Liver (tissue), 9 donors: Measurements from ENCODE around the gene FILIP1L. TPM values are rescaled to one million over a fixed set of nuclear protein-coding genes. Genes with fewer than 3 reads are reported as not detected.

Experiments used
- DNase-seq: peaks from one replicate; pipeline ENCODE4 v3.0.0-alpha.2; 2017; ENCODE audit warnings: low spot score
- H3K27ac ChIP-seq, 2 donors: one replicate each; pipeline ENCODE4 v1.7.0; 2013; ENCODE audit warnings: inconsistent platforms in 2 of 2, low read length in 2 of 2, control low read depth in 1 of 2, low read depth in 1 of 2, mild to moderate bottlenecking in 1 of 2
- H3K27me3 ChIP-seq, 4 donors: one replicate each; pipeline versions ENCODE4 v1.6.1 to v1.7.0; 2013; ENCODE audit warnings: low read length in 3 of 4, inconsistent platforms in 1 of 4, mild to moderate bottlenecking in 1 of 4, moderate library complexity in 1 of 4; ENCODE audit not compliant: control insufficient read depth in 4 of 4, insufficient read depth in 4 of 4
- H3K36me3 ChIP-seq, 4 donors: one replicate each; pipeline versions ENCODE4 v1.6.1 to v1.7.0; 2013; ENCODE audit warnings: low read length in 3 of 4, mild to moderate bottlenecking in 3 of 4, low read depth in 1 of 4, moderate library complexity in 1 of 4; ENCODE audit not compliant: control insufficient read depth in 4 of 4, insufficient read depth in 3 of 4
- H3K4me1 ChIP-seq, 4 donors: one replicate each; pipeline versions ENCODE4 v1.6.1 to v1.7.0; 2013; ENCODE audit warnings: low read length in 3 of 4, mild to moderate bottlenecking in 3 of 4, moderate library complexity in 1 of 4; ENCODE audit not compliant: control insufficient read depth in 4 of 4, insufficient read depth in 4 of 4
- H3K4me3 ChIP-seq, 3 donors: one replicate each; pipeline versions ENCODE4 v1.6.1 to v1.7.0; 2013; ENCODE audit warnings: low read length in 3 of 3, control low read depth in 1 of 3, low read depth in 1 of 3, mild to moderate bottlenecking in 1 of 3
- H3K9ac ChIP-seq, 2 donors: one replicate each; pipeline ENCODE4 v1.7.0; 2013; ENCODE audit warnings: low read length in 2 of 2, mild to moderate bottlenecking in 2 of 2, moderate library complexity in 2 of 2, control low read depth in 1 of 2, low read depth in 1 of 2
- H3K9me3 ChIP-seq, 4 donors: one replicate each; pipeline versions ENCODE4 v1.6.1 to v1.7.0; 2013; ENCODE audit warnings: low read length in 3 of 4; ENCODE audit not compliant: control insufficient read depth in 4 of 4
- CTCF ChIP-seq: fragments of 150-350 bp; IDR thresholded peaks from 2 replicates; pipeline ENCODE4 v1.5.1; 2017; ENCODE audit warnings: improper control_type of control experiment, low read depth, low read length; ENCODE audit not compliant: missing input control
- EGR1 ChIP-seq, 2 donors: IDR thresholded peaks; 2 replicates each; pipeline ENCODE4 v1.6.1; 2016 to 2018; ENCODE audit warnings: antibody characterized with exemption in 2 of 2, low read depth in 2 of 2
- FOXA1 ChIP-seq: IDR thresholded peaks from 2 replicates; pipeline ENCODE4 v1.6.1; 2016; ENCODE audit warnings: antibody characterized with exemption
- FOXA2 ChIP-seq: IDR thresholded peaks from 2 replicates; pipeline ENCODE4 v1.6.1; 2016; ENCODE audit warnings: antibody characterized with exemption
- GABPA ChIP-seq, 2 donors: IDR thresholded peaks in 1 of 2; conservative IDR thresholded peaks in 1 of 2; 2 replicates each; pipeline ENCODE4 v1.6.1; 2016; ENCODE audit warnings: antibody characterized with exemption in 2 of 2, mild to moderate bottlenecking in 1 of 2, moderate library complexity in 1 of 2
- HNF4A ChIP-seq, 2 donors: conservative IDR thresholded peaks; 2 replicates each; pipeline ENCODE4 v1.6.1; 2016; ENCODE audit warnings: antibody characterized with exemption in 2 of 2, mild to moderate bottlenecking in 2 of 2
- HNF4G ChIP-seq: IDR thresholded peaks from 2 replicates; pipeline ENCODE4 v1.6.1; 2016; ENCODE audit warnings: antibody characterized with exemption
- JUND ChIP-seq, 2 donors: IDR thresholded peaks; 2 replicates each; pipeline ENCODE4 v1.6.1; 2016; ENCODE audit warnings: antibody characterized with exemption in 2 of 2
- NR2F2 ChIP-seq: IDR thresholded peaks from 2 replicates; pipeline ENCODE4 v1.6.1; 2016; ENCODE audit warnings: antibody characterized with exemption
- RAD21 ChIP-seq, 2 donors: IDR thresholded peaks; 2 replicates each; pipeline ENCODE4 v1.6.1; 2016; ENCODE audit warnings: antibody characterized with exemption in 2 of 2, mild to moderate bottlenecking in 2 of 2
- REST ChIP-seq: IDR thresholded peaks from 2 replicates; pipeline ENCODE4 v1.6.1; 2016; ENCODE audit warnings: antibody characterized with exemption, mild to moderate bottlenecking
- RXRA ChIP-seq, 2 donors: IDR thresholded peaks; 2 replicates each; pipeline ENCODE4 v1.6.1; 2017 to 2018; ENCODE audit warnings: antibody characterized with exemption in 2 of 2, mild to moderate bottlenecking in 1 of 2
- SP1 ChIP-seq: IDR thresholded peaks from 2 replicates; pipeline ENCODE4 v1.6.1; 2018; ENCODE audit warnings: antibody characterized with exemption, mild to moderate bottlenecking
- TAF1 ChIP-seq: conservative IDR thresholded peaks from 2 replicates; pipeline ENCODE4 v1.6.1; 2016; ENCODE audit warnings: antibody characterized with exemption, mild to moderate bottlenecking
- YY1 ChIP-seq: IDR thresholded peaks from 2 replicates; pipeline ENCODE4 v1.6.1; 2016; ENCODE audit warnings: antibody characterized with exemption, mild to moderate bottlenecking
- ZBTB33 ChIP-seq: IDR thresholded peaks from 2 replicates; pipeline ENCODE4 v1.6.1; 2016; ENCODE audit warnings: antibody characterized with exemption
- WGBS: extraction: QIAGEN DNeasy Blood & Tissue Kit; methylation state at CpG from one replicate; pipeline ENCODE4 v1.1.7; 2013; 5-methylcytosine and 5-hydroxymethylcytosine counted together
- polyA plus RNA-seq, 2 donors: library from polyadenylated mRNA; stranded (reverse) in 1 of 2; unstranded in 1 of 2; fragments of 200-250 nt in 1 of 2; fragments of >200 nt in 1 of 2; fragmentation: Nextera tagmentation in 1 of 2; extraction: Ambion mirVana in 1 of 2; gene quantifications; one replicate each; pipeline versions ENCODE4 v1.2.1 to v1.2.3, GENCODE V29; 2013 to 2015
- total RNA-seq, 2 donors: library from RNA; depleted of rRNA; stranded (reverse); fragments of >200 nt; gene quantifications; one replicate each; pipeline ENCODE4 v1.2.3, GENCODE V29; 2014
- TF ChIP-seq, protein P1 (sequence below): IDR thresholded peaks from 2 replicates; pipeline ENCODE4 v1.6.1; 2016; ENCODE audit warnings: antibody characterized with exemption
- TF ChIP-seq, protein P2 (sequence below): IDR thresholded peaks from 2 replicates; pipeline ENCODE4 v1.6.1; 2016; ENCODE audit warnings: antibody characterized with exemption
- donor health status: healthy.
- donor health status: healthy.
- donor health status: healthy.
- donor health status: healthy.
- donor health status: healthy.

Gene FILIP1L
- total and polyA plus RNA-seq, 4 donors: 1.4 to 6.5 (median 1.9) TPM

GRCh38 chr3:99907959-99908544 is 206.2 kb downstream of the FILIP1L start:
- no peak for DNase-seq
- Histone ChIP-seq H3K9ac (no peak overlapping the region), H3K27me3 (no peaks in the 10 kb centered on the region), H3K4me1 (peaks cover 0 to 7% (median 1%) of the 10 kb centered on the region in 4 donors), H3K9me3 (no peaks in the 10 kb centered on the region), H3K4me3 (no peak overlapping the region), H3K36me3 (no peaks in the 10 kb centered on the region), H3K27ac (no peak overlapping the region)
- WGBS: 79% methylated on average over 2 of the region's 2 CpGs
- TF ChIP-seq, protein P1, sequence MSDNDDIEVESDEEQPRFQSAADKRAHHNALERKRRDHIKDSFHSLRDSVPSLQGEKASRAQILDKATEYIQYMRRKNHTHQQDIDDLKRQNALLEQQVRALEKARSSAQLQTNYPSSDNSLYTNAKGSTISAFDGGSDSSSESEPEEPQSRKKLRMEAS: no peak
- no peak for TF ChIP-seq FOXA2
- no peak for TF ChIP-seq JUND (IDR thresholded peaks at IDR 0.05)
- no peak for TF ChIP-seq RXRA (IDR thresholded peaks at IDR 0.05)
- no peak for TF ChIP-seq CTCF
- TF ChIP-seq SP1: no peak
- no peak for TF ChIP-seq REST
- no peak for TF ChIP-seq EGR1 (IDR thresholded peaks at IDR 0.05; ENCODE audit: low read depth in 2 of 2)
- no peak for TF ChIP-seq FOXA1
- TF ChIP-seq HNF4G: no peak
- no peak for TF ChIP-seq NR2F2
- no peak for TF ChIP-seq HNF4A (conservative IDR thresholded peaks at IDR 0.05)
- TF ChIP-seq GABPA (IDR thresholded peaks at IDR 0.05 in 1 of 2, conservative IDR thresholded peaks at IDR 0.05 in 1 of 2): no peak
- TF ChIP-seq, protein P2, sequence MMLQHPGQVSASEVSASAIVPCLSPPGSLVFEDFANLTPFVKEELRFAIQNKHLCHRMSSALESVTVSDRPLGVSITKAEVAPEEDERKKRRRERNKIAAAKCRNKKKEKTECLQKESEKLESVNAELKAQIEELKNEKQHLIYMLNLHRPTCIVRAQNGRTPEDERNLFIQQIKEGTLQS: no peak
- no peak for TF ChIP-seq RAD21 (IDR thresholded peaks at IDR 0.05)
- TF ChIP-seq TAF1: no peak
- no peak for TF ChIP-seq YY1

GRCh38 chr3:99903869-99904268 is 210.4 kb downstream of the FILIP1L start:
- no peak for DNase-seq
- peaks cover 0 to 13% (median 4%) of the 10 kb centered on the region in 4 donors for H3K4me1 ChIP-seq
- no peak overlapping the region for H3K4me3 ChIP-seq
- H3K27ac ChIP-seq: no peak overlapping the region
- H3K27me3 ChIP-seq: no peaks in the 10 kb centered on the region
- no peaks in the 10 kb centered on the region for H3K36me3 ChIP-seq
- no peak overlapping the region for H3K9ac ChIP-seq
- no peaks in the 10 kb centered on the region for H3K9me3 ChIP-seq
- TF ChIP-seq, protein P2: no peak
- TF ChIP-seq CTCF (no peak), HNF4A (conservative IDR thresholded peaks at IDR 0.05) (no peak), ZBTB33 (no peak), YY1 (no peak), FOXA2 (no peak), REST (no peak)
